K562 (cell line): ENCODE data around the gene COL4A2.

ENCODE experiments used
- CEBPB ChIP-seq: fragments of 450-650 bp; IDR thresholded peaks from 2 replicates; pipeline ENCODE4 v1.6.1; 2016; ENCODE audit warnings: missing genetic modification characterization, missing compliant biosample characterization
- CTCF ChIP-seq, 3 experiments: IDR thresholded peaks in 2 of 3; conservative IDR thresholded peaks in 1 of 3; 2 replicates each; pipeline ENCODE4 v1.5.1; 2011 to 2012; ENCODE audit warnings: low read length in 3 of 3, mild to moderate bottlenecking in 3 of 3, control low read depth in 2 of 3, improper control_type of control experiment in 1 of 3, inconsistent platforms in 1 of 3, low read depth in 1 of 3, mixed read lengths in 1 of 3, moderate library complexity in 1 of 3; ENCODE audit not compliant: insufficient read depth in 2 of 3
- HLTF ChIP-seq: fragments of 450-650 bp; IDR thresholded peaks from 2 replicates; pipeline ENCODE4 v1.6.1; 2016
- JUN ChIP-seq, 2 experiments: sonication (generic) in 1 of 2; formaldehyde crosslinking in 1 of 2; IDR thresholded peaks; 2 replicates each; pipeline versions ENCODE4 v1.6.1 to v1.8.0; 2012 to 2022; ENCODE audit warnings: borderline replicate concordance in 2 of 2, mild to moderate bottlenecking in 2 of 2, improper control_type of control experiment in 1 of 2, low read depth in 1 of 2, low read length in 1 of 2, missing genetic modification reagents in 1 of 2
- MYC ChIP-seq, 2 experiments: fragments of 250-450 bp in 1 of 2; sonication (Bioruptor Pico) in 1 of 2; IDR thresholded peaks; 2 replicates each; pipeline versions ENCODE4 v1.5.1 to v1.6.1; 2012 to 2021; ENCODE audit warnings: low read depth in 2 of 2, borderline replicate concordance in 1 of 2, improper control_type of control experiment in 1 of 2, low read length in 1 of 2, mild to moderate bottlenecking in 1 of 2, moderate library complexity in 1 of 2
- NR3C1 ChIP-seq: sonication (generic); formaldehyde crosslinking; IDR thresholded peaks from 2 replicates; pipeline ENCODE4 v1.8.1; 2022; ENCODE audit warnings: missing genetic modification reagents
- ZHX1 ChIP-seq: fragments of 150-350 bp; conservative IDR thresholded peaks from 2 replicates; pipeline ENCODE4 v1.6.1; 2014; ENCODE audit warnings: low read length
- ZNF561 ChIP-seq: fragments of 450-650 bp; formaldehyde crosslinking; conservative IDR thresholded peaks from 2 replicates; pipeline ENCODE4 v1.4.0; 2020; ENCODE audit warnings: mild to moderate bottlenecking, moderate library complexity

- TF ChIP-seq MYC (IDR thresholded peaks at IDR 0.05; ENCODE audit: low read depth, low read length) (no peak), MYC (CRISPR knock-in tag; IDR thresholded peaks at IDR 0.05; ENCODE audit: borderline replicate concordance, low read depth) (no peak), ZNF561 (CRISPR knock-in tag) (no peak), HLTF (no peak), CTCF (IDR thresholded peaks at IDR 0.05 in 2 of 3, conservative IDR thresholded peaks at IDR 0.05 in 1 of 3; ENCODE audit: insufficient read depth in 2 of 3, low read depth in 1 of 3, low read length in 3 of 3) (no peak), NR3C1 (CRISPR knock-in tag) (no peak), ZHX1 (no peak), JUN (IDR thresholded peaks at IDR 0.05; ENCODE audit: borderline replicate concordance, low read depth, low read length) (no peak), JUN (CRISPR knock-in tag; IDR thresholded peaks at IDR 0.05; ENCODE audit: borderline replicate concordance) (no peak), CEBPB (tag) (no peak)
Observed at GRCh38 chr13:110518571-110518970, 211.5 kb downstream of the COL4A2 start.
